HG02759 (cell line): ENCODE data around the gene DACH1.

Source experiments
- ATAC-seq: cut with Tn5 transposase; IDR thresholded peaks from one replicate; pipeline ENCODE4 v1.9.1; 2021; ENCODE audit warnings: mild to moderate bottlenecking, moderate library complexity; ENCODE audit not compliant: unreplicated experiment

DACH1 gene

DNA sequence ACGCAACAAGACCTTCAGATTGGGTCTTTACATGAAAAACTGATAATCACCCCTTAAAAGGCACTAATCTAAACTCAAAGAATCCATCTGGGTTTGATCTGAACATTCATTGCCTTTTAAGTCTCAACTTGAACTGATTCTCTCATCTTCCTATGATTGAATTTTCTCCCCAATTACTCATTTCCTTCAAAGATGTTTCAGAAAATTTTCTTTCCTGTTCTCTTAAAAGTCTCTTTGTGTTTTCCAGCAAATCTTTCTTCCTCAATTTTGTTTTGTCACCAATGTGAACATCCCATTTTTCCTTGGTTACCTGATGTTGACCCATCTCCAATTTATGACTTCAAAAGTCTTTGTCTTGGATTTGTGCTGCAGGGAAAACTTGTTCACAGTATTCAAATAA is 234.3 kb downstream of the DACH1 start:
- ATAC-seq = no peak

DNA sequence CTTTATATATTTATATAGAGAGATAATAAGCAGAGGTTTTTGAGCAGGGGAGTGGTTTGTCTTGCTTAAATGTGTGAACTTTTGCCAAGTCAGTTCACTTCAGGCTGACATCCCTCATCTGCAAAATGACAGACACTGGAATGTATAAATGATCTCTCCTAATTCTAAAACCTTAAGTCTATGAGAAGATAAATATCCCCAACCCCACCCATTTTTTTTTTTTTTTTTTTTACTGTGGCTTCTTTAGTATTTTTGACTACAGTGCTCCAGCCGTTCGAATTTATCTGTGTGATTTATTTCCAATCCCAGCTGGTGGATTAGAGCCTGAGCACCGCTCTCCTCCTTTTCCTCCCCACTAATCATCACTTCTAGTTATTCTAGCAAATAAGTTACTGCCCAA is 234.8 kb downstream of the DACH1 start:
- no peak for ATAC-seq

- no peak for ATAC-seq
Observed at GRCh38 chr13:71629167-71629566, 237.8 kb downstream of the DACH1 start.

DNA sequence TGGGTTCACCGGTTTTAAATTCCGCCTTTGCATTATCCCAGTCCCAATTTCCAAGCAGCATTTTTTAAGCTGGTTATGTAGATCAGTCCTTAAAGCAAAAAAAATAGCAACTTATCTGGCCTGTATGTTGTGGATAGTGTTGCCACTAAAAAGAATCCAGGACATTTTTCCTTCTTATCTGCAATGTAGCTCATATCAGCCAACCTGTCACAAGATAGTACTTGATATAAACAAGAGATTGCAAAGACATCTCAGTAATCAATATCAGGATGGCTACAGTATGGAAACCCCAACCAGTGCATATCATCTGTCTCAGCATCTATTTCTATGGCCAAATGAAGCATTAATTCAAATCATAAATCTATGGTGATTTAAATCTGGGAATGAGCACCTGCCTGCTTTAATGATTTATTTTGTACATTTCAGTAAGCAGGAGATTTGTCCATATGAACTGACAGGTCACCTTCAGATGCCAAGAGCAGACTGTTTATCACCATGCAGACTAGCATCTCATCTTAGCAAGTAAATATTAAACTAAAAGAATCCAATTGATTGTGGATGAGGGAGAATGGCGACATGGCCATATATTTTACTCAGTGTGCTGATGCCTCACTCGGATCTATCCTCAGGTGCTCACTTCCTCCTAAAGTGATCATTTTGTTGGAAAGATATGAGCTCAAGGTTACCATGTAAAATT is 240.4 kb downstream of the DACH1 start:
- no peak for ATAC-seq

GRCh38 chr13:71625694-71626093 is 241.3 kb downstream of the DACH1 start:
- ATAC-seq = no peak

GRCh38 chr13:71624653-71625600 is 242.1 kb downstream of the DACH1 start:
- ATAC-seq = no peak

- no peak for ATAC-seq
Observed at GRCh38 chr13:71621174-71622124, 245.6 kb downstream of the DACH1 start.

- ATAC-seq = no peak
Observed at GRCh38 chr13:71619096-71619495, 247.9 kb downstream of the DACH1 start.

GRCh38 chr13:71618159-71618558 is 248.8 kb downstream of the DACH1 start:
- ATAC-seq = no peak

DNA sequence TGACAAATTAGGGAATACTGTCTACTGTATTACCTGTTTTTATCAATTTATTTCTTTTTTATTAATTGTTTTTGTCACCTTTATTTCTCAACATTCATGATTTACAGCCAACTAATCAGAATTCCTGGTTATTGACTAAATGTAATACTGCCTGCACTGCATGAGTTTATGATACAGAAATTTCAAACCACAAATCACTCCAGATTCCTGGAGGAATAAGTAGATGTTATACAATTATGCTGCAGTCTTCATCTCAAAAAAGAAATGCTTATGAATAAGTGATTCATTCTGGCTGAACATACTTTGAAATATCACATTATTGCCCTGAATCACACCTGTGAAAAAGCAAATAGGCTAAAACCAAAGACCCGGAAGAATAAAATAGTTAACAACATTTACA is 249.7 kb downstream of the DACH1 start:
- no peak for ATAC-seq

- no peak for ATAC-seq
Observed at GRCh38 chr13:71613066-71613745, 253.8 kb downstream of the DACH1 start.

GRCh38 chr13:71611292-71611691 is 255.7 kb downstream of the DACH1 start:
- ATAC-seq = no peak

- ATAC-seq = no peak
Observed at GRCh38 chr13:71610876-71611275, 256.1 kb downstream of the DACH1 start.

DNA sequence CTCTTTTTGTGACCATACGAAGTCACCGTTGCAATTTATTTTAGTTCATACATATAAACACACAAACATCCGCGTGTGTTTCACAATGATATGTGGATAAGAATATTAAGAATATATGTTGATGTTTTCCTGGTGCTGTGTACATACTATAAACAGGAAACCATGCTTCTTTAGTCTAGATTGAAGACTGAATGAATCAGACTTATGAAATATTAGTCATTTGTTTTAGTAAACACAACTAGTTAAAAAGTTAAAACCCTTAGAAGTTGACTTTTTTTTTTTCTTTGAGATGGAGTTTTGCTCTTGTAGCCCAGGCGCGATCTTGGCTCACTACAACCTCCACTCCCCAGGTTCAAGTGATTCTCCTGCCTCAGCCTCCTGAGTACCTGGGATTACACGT is 257.7 kb downstream of the DACH1 start:
- no peak for ATAC-seq

DNA sequence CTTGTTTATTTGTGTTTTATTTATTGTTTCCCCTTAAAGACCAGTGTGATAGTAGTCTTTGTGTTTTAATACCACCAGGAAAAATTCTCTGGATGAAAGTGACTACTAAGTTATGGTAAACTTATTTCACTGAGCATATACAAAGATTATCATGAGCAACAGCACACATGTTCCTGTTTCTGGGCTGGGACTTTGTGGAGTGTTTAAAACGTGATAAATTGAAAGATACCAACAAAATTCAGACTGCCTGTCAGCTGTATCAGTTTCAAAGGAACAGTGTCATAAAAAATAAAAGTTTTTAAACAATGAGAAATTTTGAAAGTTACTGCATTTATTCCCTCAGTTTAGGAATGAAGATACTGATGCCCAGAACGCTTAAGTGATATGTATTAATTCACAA is 259.4 kb downstream of the DACH1 start:
- ATAC-seq = no peak

GRCh38 chr13:71606818-71607217 is 260.2 kb downstream of the DACH1 start:
- no peak for ATAC-seq

GRCh38 chr13:71605744-71606143 is 261.3 kb downstream of the DACH1 start:
- no peak for ATAC-seq

GRCh38 chr13:71603255-71603654 is 263.7 kb downstream of the DACH1 start:
- ATAC-seq = no peak

GRCh38 chr13:71602344-71602743 is 264.7 kb downstream of the DACH1 start:
- ATAC-seq = no peak

GRCh38 chr13:71597150-71597549 is 269.9 kb downstream of the DACH1 start:
- ATAC-seq = no peak
